Activated CD4-positive, alpha-beta T cell treated with anti-CD3 and anti-CD28 coated beads, Interleukin-10, Interleukin-2, amounts not matched to agents 100 ng/mL and 50 ng/mL, durations not matched to agents 16 hours and 8 hours (primary cell): Measurements from ENCODE around the gene MDM4.
"Not testable (repeated sequence)": the region's sequence is repeated elsewhere in the genome, so short reads cannot be mapped to it uniquely, and the experiment has no call there.

Experiments used
- DNase-seq: peaks from one replicate; pipeline ENCODE4 v3.0.0-alpha.2; 2020

MDM4 gene

GRCh38 chr1:204516180-204516879, at the start of gene MDM4:
Gene MDM4, plus strand, starts transcription at chr1:204516406. Its CDS starts 9,113 bp downstream, at chr1:204525519.
- peak; percentile 98 for DNase-seq

DNA sequence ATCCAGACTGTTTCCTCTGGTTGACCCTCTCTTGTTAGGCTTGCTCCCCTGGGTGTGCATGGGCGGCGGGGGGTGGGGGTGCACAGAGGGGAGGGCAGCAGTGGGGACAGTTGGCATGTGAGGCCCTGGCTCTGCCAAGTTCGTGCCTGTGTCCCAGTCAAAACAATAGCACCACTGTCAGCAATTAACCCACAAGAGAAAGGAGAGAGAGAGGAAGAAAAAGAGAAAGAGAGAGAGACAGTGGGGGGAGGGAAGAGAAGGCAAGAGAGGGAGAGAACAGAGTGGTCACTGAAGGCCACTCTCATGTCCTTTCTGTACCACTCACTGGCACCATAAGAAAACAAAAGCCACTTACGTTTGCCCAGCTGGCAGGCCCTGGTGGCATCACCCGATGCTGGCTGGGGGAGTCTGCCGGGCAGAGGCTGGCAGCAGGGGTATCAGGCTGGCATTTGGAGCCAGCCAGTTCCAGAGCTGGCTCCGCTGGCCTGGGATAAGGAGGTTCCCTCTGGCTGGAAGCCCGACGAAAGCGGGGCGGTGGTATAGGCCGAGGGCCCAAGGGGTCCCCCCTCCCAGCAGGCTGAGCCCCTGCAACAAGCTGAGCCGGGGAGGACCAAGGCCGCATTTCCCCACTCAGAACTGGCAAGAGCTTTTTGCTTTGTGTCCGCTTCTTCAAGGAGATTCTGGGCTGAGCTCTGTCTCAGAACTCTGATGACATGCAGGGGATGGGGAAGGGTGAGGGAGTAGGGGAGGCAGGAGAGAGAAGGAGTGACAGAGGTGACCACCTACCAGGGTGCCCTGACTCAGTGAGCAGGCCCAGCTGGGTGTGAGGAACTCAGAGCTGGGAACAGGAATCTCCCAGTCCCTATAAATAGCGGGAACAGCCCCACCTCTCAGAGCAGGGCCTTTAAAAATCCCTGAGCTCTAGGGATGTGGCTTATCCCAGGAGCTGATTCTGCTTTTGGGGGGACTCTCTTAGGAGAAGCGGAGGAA, 49.5 kb upstream of the MDM4 start:
- DNase-seq = no peak

DNA sequence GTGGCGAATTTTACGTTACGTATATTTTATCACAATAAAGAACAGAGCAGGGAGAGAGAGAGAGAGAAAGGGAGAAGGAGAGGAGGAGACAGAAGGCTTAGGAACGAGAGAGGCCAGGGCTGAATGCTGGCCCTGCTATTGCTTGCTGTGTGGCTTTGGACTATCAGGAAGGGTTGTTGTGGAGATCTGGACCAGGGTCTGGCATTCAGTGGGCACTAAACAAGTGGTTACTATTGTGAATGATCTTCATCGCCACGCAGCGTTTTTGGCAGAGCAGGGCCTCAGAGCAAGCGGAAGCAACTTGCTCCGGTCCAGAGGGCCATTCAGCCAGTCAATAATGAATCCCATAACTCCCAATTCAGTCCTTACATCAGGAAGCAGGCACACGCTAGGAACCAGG, 48.0 kb upstream of the MDM4 start:
- DNase-seq = no peak

GRCh38 chr1:204468766-204469302, 47.4 kb upstream of the MDM4 start:
- no peak for DNase-seq

DNA sequence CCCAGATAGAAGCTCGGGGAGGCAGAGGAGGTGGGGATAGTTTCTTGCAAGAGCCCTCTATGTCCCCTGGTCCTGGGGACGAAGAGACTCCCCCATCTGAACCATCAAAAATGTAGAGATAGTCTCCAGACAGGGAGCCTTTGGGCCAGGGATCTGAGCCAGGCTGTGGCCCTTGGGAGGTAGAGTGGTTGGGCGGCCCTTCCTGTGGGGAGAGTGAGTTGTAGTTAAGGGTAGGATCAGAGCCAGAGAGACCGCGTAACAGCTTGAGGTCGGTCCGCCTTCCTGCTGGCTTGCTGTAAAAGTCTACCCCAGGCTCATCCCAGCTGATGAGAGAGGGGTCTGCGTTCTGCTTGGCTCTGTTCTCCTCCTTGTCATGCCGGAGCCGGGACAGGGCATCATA, 46.9 kb upstream of the MDM4 start:
- no peak for DNase-seq

DNA sequence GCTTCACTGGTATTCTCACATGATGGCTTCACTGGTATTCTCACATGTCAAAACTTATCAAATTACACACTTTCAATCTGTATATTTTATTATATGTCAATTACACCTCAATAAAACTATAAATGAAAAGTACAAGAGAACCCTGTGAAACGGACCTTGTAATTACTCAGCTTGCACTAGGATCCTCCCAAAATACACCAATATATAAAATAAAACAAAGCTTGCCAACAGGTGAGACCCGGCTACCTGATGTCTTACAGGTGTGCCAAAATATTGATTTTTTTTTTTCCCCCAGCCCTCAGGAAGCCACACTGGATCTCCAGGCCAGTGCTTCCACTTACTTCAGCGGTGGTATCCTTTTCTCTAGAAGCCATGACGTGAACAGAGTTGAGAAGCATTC, 44.5 kb upstream of the MDM4 start:
- no peak for DNase-seq

DNA sequence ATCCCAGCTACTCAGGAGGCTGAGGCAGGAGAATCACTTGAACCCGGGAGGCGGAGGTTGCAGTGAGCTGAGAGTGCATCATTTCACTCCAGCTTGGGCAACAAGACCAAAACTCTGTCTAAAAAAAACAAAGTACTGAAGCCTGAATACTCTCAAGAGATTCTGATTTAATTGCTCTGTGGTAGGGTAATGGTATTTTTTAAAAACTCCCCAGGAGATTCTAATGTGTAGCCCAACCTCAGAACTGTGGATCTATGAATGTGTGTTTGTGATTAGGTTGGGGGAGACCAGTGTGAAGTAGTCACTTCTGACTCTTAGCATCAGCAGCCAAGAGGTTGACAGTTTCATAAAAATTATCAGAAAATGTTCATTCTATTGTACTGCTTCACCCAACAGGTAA, 43.5 kb upstream of the MDM4 start:
- no peak for DNase-seq

- no peak for DNase-seq
These were observed 42.7 kb upstream of the MDM4 start for GRCh38 chr1:204473400-204473965.

GRCh38 chr1:204475656-204476432, 40.4 kb upstream of the MDM4 start:
- no peak for DNase-seq

- no peak for DNase-seq
These were observed 39.6 kb upstream of the MDM4 start for GRCh38 chr1:204476563-204476962.

- DNase-seq = no peak
These were observed 39.0 kb upstream of the MDM4 start for GRCh38 chr1:204477036-204477740.

GRCh38 chr1:204478172-204478899, 37.9 kb upstream of the MDM4 start:
- no peak for DNase-seq

DNA sequence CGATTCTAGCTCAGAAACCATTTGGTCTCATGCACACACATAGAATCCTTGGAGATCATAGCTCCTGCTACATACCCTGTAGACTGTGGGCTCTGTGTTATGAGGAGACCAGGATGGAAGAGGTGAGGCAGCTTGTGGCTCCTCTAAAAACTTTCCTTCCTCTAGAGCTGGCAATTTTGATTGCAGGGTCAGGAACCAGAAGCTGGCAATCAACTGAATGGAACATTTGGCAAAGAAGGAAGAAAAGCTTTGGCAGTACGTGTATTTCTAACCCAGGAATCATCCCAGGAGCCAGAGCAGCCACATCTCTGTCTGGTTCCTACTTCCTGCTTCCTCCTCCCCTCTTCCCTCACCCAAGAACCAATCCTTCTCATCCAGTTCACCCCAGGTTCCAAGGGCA, 37.3 kb upstream of the MDM4 start:
- no peak for DNase-seq

DNA sequence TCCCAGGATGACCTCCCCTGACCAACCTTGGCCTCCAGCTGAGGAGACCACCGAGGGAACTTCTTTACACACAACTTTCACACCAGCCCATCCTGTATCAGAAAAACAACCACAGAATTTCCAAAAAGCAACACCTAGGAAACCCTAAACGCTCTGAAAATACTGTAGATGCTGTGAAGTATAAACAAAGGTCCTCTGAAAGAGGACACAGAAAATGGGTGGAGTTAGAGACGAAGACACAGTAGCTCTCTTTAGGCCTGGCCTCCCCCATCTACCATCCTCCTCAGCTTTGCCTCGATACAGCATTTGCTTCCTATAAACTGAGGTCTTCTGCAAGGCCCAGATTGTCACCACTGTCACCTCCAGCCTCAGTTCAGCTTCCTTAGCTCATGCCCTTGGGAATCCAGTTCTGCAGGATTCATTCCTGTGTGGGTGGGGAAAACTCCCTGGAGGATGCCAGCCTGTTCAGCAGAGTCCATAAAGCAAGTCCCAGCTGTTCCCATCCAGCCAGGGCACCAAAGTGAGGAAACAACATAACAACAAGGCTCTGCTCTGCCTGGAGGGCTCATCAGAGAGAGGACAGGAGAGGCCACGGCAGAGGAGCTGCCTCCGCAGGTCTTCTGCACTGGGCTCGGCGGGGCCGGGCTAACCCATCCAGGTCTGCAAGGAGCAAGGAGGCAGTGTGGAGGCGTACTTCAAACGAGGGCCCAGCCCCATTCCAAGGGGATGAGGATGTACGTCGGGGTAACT, 36.6 kb upstream of the MDM4 start:
- DNase-seq = no peak

- DNase-seq = no peak
These were observed 35.7 kb upstream of the MDM4 start for GRCh38 chr1:204480515-204480914.

DNA sequence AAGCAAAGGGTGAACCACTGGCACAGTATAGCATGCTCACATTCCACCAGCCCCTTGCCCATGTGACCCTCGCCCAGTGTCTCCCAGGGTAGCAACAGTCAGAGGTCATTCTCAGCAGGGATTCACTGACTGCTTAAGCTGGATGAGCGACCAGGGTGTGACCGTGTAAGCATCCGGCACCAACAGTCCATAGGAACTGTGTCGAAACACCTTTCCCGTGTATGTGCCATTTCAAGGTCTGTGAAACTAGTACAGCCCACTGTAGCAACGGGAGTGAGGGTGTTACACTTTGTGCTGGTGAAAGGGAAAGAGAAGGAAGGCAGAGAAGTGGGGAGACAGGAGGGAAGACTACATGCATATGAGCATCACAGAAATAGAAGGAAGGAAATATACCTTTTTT, 32.4 kb upstream of the MDM4 start:
- no peak for DNase-seq

DNA sequence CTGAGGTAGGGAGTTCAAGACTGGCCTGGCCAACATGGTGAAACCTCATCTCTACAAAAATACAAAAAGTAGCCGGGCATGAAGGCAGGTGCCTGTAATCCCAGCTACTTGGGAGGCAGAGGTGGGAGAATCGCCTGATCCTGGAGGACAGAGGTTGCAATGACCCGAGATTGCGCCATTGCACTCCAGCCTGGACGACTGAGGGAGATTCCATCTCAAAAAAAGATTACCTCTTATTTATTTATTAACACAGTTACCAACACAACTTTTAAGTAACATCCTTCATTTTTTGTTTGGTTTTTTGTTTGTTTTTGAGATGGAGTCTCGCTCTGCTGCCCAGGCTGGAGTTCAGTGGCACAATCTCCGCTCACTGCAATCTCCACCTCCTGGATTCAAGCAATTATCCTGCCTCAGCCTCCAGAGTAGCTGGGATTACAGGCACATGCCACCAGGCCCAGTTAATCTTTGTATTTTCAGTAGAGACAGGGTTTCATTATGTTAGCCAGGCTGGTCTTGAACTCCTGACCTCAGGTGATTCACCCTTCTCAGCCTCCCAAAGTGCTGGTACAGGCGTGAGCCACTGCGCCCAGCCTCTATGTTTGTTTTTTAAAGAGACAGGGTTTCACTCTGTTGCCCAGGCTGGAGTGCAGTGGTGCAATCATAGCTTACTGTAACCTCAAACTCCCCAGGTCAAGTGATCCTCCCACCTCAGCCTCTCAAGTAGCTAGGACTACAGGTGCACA, 29.5 kb upstream of the MDM4 start:
- not testable (repeated sequence) for DNase-seq

DNA sequence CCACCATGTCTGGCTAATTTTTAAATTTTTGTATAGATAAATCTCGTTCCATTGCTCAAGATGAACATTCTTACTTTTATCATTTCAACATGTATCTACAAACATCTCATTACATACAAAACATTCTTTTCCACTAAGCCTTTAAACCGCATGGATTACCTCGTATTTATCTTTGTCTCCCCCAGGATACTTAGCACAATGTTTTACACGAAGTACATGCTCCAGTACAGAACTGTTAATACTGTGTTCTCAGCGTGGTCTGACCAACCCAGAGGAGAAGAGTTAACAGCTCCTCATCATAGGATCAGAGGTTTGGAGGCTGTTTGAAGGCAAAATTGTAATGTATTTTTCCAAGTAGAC, 29.0 kb upstream of the MDM4 start:
- no peak for DNase-seq

GRCh38 chr1:204491655-204492054, 24.6 kb upstream of the MDM4 start:
- DNase-seq = no peak
